Measurements from ENCODE around the gene KRT71.

The KRT71 gene

GRCh38 chr12:52526511-52526951 lies 26.4 kb downstream of the KRT71 start:
- Histone ChIP-seq H2AFZ (ENCODE audit: low read depth, low read length) (no peak overlapping the region), H3K9me3 (ENCODE audit: insufficient read depth, low read length) (no peaks in the 10 kb centered on the region), H4K20me1 (ENCODE audit: insufficient read depth, low read length) (no peaks in the 10 kb centered on the region), H3K79me2 (ENCODE audit: low read length) (no peaks in the 10 kb centered on the region), H3K4me2 (ENCODE audit: low read length) (no peak overlapping the region), H3K4me1 (ENCODE audit: low read length) (peaks cover 69% of the 10 kb centered on the region), H3K36me3 (replicated peaks; ENCODE audit: low read depth, low read length) (no peaks in the 10 kb centered on the region), H3K27me3 (ENCODE audit: low read depth, low read length) (no peaks in the 10 kb centered on the region; the same call in 1 of the 2 replicates), H3K4me3 (ENCODE audit: low read length) (no peak overlapping the region), H3K27ac (ENCODE audit: low read length) (no peak overlapping the region), H3K9ac (ENCODE audit: low read length) (no peak overlapping the region)
- no peak for TF ChIP-seq EZH2phosphoT487 (IDR thresholded peaks at IDR 0.05; ENCODE audit: low read depth)
- no peak for TF ChIP-seq CTCF (IDR thresholded peaks at IDR 0.05; ENCODE audit: low read depth, low read length)

GRCh38 chr12:52525661-52526499 lies 27.1 kb downstream of the KRT71 start:
- Histone ChIP-seq H3K4me3 (ENCODE audit: low read length) (no peak overlapping the region), H3K27ac (ENCODE audit: low read length) (peak overlapping the region; percentile 47; the same call in 1 of the 2 replicates), H3K27me3 (ENCODE audit: low read depth, low read length) (no peaks in the 10 kb centered on the region; the same call in 1 of the 2 replicates), H3K79me2 (ENCODE audit: low read length) (no peaks in the 10 kb centered on the region), H3K4me2 (ENCODE audit: low read length) (peak overlapping the region; percentile 64; the same call in 1 of the 2 replicates), H3K9me3 (ENCODE audit: insufficient read depth, low read length) (no peaks in the 10 kb centered on the region), H4K20me1 (ENCODE audit: insufficient read depth, low read length) (no peaks in the 10 kb centered on the region), H2AFZ (ENCODE audit: low read depth, low read length) (no peak overlapping the region), H3K36me3 (replicated peaks; ENCODE audit: low read depth, low read length) (no peaks in the 10 kb centered on the region), H3K9ac (ENCODE audit: low read length) (peak overlapping the region; percentile 32; the same call in 1 of the 2 replicates), H3K4me1 (ENCODE audit: low read length) (peaks cover 69% of the 10 kb centered on the region)
- TF ChIP-seq EZH2phosphoT487 (IDR thresholded peaks at IDR 0.05; ENCODE audit: low read depth): no peak
- TF ChIP-seq CTCF (IDR thresholded peaks at IDR 0.05; ENCODE audit: low read depth, low read length): no peak

- H3K4me3 ChIP-seq (ENCODE audit: low read length): peak overlapping the region; percentile 39
- H3K27me3 ChIP-seq (ENCODE audit: low read depth, low read length): peaks cover 1% of the 10 kb centered on the region; the same call in 1 of the 2 replicates
- no peaks in the 10 kb centered on the region for H3K9me3 ChIP-seq (ENCODE audit: insufficient read depth, low read length)
- H2AFZ ChIP-seq (ENCODE audit: low read depth, low read length): no peak overlapping the region
- H3K4me2 ChIP-seq (ENCODE audit: low read length): peak overlapping the region; percentile 64
- H3K4me1 ChIP-seq (ENCODE audit: low read length): peaks cover 70% of the 10 kb centered on the region
- peak overlapping the region; percentile 32 for H3K9ac ChIP-seq (ENCODE audit: low read length)
- TF ChIP-seq CTCF (IDR thresholded peaks at IDR 0.05; ENCODE audit: low read depth, low read length): no peak
- TF ChIP-seq EZH2phosphoT487 (IDR thresholded peaks at IDR 0.05; ENCODE audit: low read depth): no peak
- no peaks in the 10 kb centered on the region for H4K20me1 ChIP-seq (ENCODE audit: insufficient read depth, low read length)
- peak overlapping the region; percentile 65 for H3K27ac ChIP-seq (ENCODE audit: low read length)
- H3K79me2 ChIP-seq (ENCODE audit: low read length): no peaks in the 10 kb centered on the region
- H3K36me3 ChIP-seq (replicated peaks; ENCODE audit: low read depth, low read length): no peaks in the 10 kb centered on the region
These were observed 27.9 kb downstream of the KRT71 start for GRCh38 chr12:52524898-52525591.

All from OCI-LY3 (cell line).